Measurements from ENCODE around the gene CPEB2. TPM values are rescaled to one million over a fixed set of nuclear protein-coding genes. Genes with fewer than 3 reads are reported as not detected.

Gene CPEB2
- 23.7 TPM for total RNA-seq
- long read RNA-seq, full-length matches to known transcripts, result 5 of 10 reads
- long read RNA-seq, partial matches to known transcripts, result 2 of 10 reads
- long read RNA-seq, other reads (novel, unspliced or antisense), result 3 of 10 reads

GRCh38 chr4:15001869-15002658, at the start of gene CPEB2:
Gene CPEB2 (plus strand): TSS chr4:15002481. CDS start chr4:15002674, 193 bp downstream.
- peak; percentile 97 for DNase-seq (ENCODE audit: missing footprints)
- intact Hi-C loops (cut with DNase I), result loop anchor here (1.0 to 10.0 kb wide), 5 partner anchors 86 to 537 kb away; no protein-coding TSS in a partner anchor
- peak; percentile 89 for ATAC-seq

- ATAC-seq (no peak), DNase-seq (ENCODE audit: missing footprints) (no peak)
- intact Hi-C loops (cut with DNase I), result no loop called here
Measured at GRCh38 chr4:14958436-14958835, 43.8 kb upstream of the CPEB2 start.

- ATAC-seq (no peak), DNase-seq (ENCODE audit: missing footprints) (no peak)
- intact Hi-C loops (cut with DNase I), result no loop called here
Measured at GRCh38 chr4:14961292-14961691, 41.0 kb upstream of the CPEB2 start.

- intact Hi-C loops (cut with DNase I), result no loop called here
- ATAC-seq (no peak), DNase-seq (ENCODE audit: missing footprints) (no peak)
Measured at GRCh38 chr4:14965071-14965470, 37.2 kb upstream of the CPEB2 start.

GRCh38 chr4:14967982-14968381, 34.3 kb upstream of the CPEB2 start:
- DNase-seq (ENCODE audit: missing footprints) (no peak), ATAC-seq (no peak)

GRCh38 chr4:14977830-14978229, 24.5 kb upstream of the CPEB2 start:
- no peak for ATAC-seq
- intact Hi-C loops (cut with DNase I), result no loop called here
- no peak for DNase-seq (ENCODE audit: missing footprints)

More at GRCh38 chr4:14967982-14968381, 34.3 kb upstream of the CPEB2 start:
- intact Hi-C loops (cut with DNase I), result no loop called here

GRCh38 chr4:14984448-14984847, 17.8 kb upstream of the CPEB2 start:
- no peak for DNase-seq (ENCODE audit: missing footprints)
- intact Hi-C loops (cut with DNase I), result no loop called here
- ATAC-seq, result no peak

- DNase-seq (ENCODE audit: missing footprints) (no peak), ATAC-seq (no peak)
- intact Hi-C loops (cut with DNase I), result no loop called here
Measured at GRCh38 chr4:14985161-14985560, 17.1 kb upstream of the CPEB2 start.

- intact Hi-C loops (cut with DNase I), result no loop called here
- DNase-seq (ENCODE audit: missing footprints) (no peak), ATAC-seq (no peak)
Measured at GRCh38 chr4:14985843-14986242, 16.4 kb upstream of the CPEB2 start.

- DNase-seq (ENCODE audit: missing footprints), result no peak
- ATAC-seq, result no peak
- intact Hi-C loops (cut with DNase I), result no loop called here
Measured at GRCh38 chr4:14987054-14987453, 15.2 kb upstream of the CPEB2 start.

GRCh38 chr4:14990484-14990883, 11.8 kb upstream of the CPEB2 start:
- ATAC-seq, result no peak
- intact Hi-C loops (cut with DNase I), result no loop called here

GRCh38 chr4:14994242-14994641, 8.0 kb upstream of the CPEB2 start:
- intact Hi-C loops (cut with DNase I), result no loop called here
- no peak for DNase-seq (ENCODE audit: missing footprints)
- no peak for ATAC-seq

More at GRCh38 chr4:14990484-14990883, 11.8 kb upstream of the CPEB2 start:
- no peak for DNase-seq (ENCODE audit: missing footprints)

GRCh38 chr4:15001248-15001868, 923 bp upstream of the CPEB2 start:
- ATAC-seq (peak; percentile 30), DNase-seq (ENCODE audit: missing footprints) (peak; percentile 91)
- intact Hi-C loops (cut with DNase I), result loop anchor here (5.0 to 10.0 kb wide), 2 partner anchors 249 to 537 kb away; no protein-coding TSS in a partner anchor

GRCh38 chr4:15002659-15003400, 549 bp downstream of the CPEB2 start:
- peak; percentile 42 for ATAC-seq
- intact Hi-C loops (cut with DNase I), result loop anchor here (1.0 to 10.0 kb wide), 5 partner anchors 87 to 538 kb away; no protein-coding TSS in a partner anchor
- peak; percentile 94 for DNase-seq (ENCODE audit: missing footprints)

GRCh38 chr4:15003401-15003890, 1.2 kb downstream of the CPEB2 start:
- DNase-seq (ENCODE audit: missing footprints) (peak; percentile 80), ATAC-seq (no peak)
- intact Hi-C loops (cut with DNase I), result loop anchor here (2.0 to 10.0 kb wide), 3 partner anchors 141 to 539 kb away; no protein-coding TSS in a partner anchor

- no peak for ATAC-seq
- intact Hi-C loops (cut with DNase I), result loop anchor here (2.0 to 10.0 kb wide), 3 partner anchors 141 to 539 kb away; no protein-coding TSS in a partner anchor
- peak; percentile 86 for DNase-seq (ENCODE audit: missing footprints)
Measured at GRCh38 chr4:15003891-15004738, 1.8 kb downstream of the CPEB2 start.

- DNase-seq (ENCODE audit: missing footprints), result peak; percentile 93
- intact Hi-C loops (cut with DNase I), result loop anchor here (5.0 to 10.0 kb wide), 2 partner anchors 253 to 540 kb away; no protein-coding TSS in a partner anchor
- ATAC-seq, result peak; percentile 28
Measured at GRCh38 chr4:15004739-15005301, 2.5 kb downstream of the CPEB2 start.
